Bronchus fibroblast of lung (primary cell): Measurements from ENCODE around the gene TUBB2B. TPM values are rescaled to one million over a fixed set of nuclear protein-coding genes. Genes with fewer than 3 reads are reported as not detected.

Experiments used
- total RNA-seq: library from RNA; depleted of rRNA; stranded (reverse); fragments of >200 nt; gene quantifications from 2 replicates; pipeline ENCODE4 v1.2.3, GENCODE V29; 2015

The TUBB2B gene
- 40.7 and 41.9 TPM in 2 replicates for total RNA-seq

GRCh38 chr6:3227363-3228045 is at the start of gene TUBB2B:
TUBB2B (minus strand) TSS chr6:3227653; CDS start chr6:3227543, 110 bp downstream.

DNA sequence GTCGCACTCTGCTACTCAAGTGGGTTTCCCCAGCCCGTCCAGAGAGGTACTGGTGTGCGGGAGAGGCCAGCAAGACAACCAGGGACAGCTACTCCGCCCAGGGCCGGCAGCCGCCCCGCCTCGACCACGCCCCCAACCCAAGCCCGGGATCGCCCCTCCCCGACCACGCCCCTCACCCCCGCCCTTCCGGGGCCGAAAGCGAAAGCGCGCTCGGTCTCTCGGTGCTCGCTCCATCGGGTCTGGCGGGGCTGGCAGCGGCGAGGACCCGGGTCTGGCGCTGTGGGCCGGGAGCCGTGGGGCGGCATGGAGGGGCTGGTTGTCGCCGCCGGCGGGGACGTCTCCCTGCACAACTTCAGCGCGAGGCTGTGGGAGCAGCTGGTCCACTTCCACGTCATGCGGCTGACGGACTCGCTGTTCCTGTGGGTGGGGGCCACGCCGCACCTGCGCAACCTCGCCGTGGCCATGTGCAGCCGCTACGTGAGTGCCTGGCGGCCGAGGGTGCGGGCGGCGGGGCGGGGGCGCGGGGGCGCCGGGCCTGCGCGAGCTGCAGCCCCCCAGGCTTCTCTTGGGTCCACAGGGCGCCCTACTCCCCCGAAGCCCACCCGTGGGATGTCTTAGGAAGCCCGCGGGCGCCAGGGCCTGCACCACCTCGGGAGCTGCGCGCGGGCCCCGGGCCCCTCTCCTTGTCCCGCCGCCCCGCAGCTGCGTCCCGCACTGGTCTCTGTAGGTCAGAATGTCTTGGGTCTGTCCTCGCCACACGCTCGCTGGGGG is 31.5 kb upstream of the TUBB2B start, which contains the start of gene PSMG4:
Gene PSMG4, plus strand, starts transcription at position 228 of the 771 bp plus-strand sequence. Its CDS starts 76 bp downstream, at position 304.

Other genes with a start within 250 kb of the TUBB2B start
- gene NQO2, start 227.8 kb downstream of the TUBB2B start, total RNA-seq = 41.7 and 44.3 TPM in 2 replicates
- 11.1 and 12.6 TPM in 2 replicates for gene RIPK1, start 159.2 kb downstream of the TUBB2B start, total RNA-seq
- gene BPHL, start 108.9 kb downstream of the TUBB2B start, total RNA-seq = 12.2 and 13.4 TPM in 2 replicates
- gene TUBB2A, start 70.1 kb downstream of the TUBB2B start, total RNA-seq = 226 and 228 TPM in 2 replicates
- gene PSMG4, start 31.3 kb upstream of the TUBB2B start, total RNA-seq = 29.3 and 29.4 TPM in 2 replicates
- gene SLC22A23, start 229.4 kb upstream of the TUBB2B start, total RNA-seq = under 0.01 and 0.17 TPM in 2 replicates